ENCODE data around the gene ABCC1. TPM values are rescaled to one million over a fixed set of nuclear protein-coding genes. Genes with fewer than 3 reads are reported as not detected.
A peak's percentile ranks its signal among the peaks of the same experiment; 100 is the strongest.

The ABCC1 gene
- total and polyA plus RNA-seq, 2 of the 8 experiments (the other 6 are each of a cell fraction or from before 2014, with no cell fraction given): 42.6 to 66.8 TPM

DNA sequence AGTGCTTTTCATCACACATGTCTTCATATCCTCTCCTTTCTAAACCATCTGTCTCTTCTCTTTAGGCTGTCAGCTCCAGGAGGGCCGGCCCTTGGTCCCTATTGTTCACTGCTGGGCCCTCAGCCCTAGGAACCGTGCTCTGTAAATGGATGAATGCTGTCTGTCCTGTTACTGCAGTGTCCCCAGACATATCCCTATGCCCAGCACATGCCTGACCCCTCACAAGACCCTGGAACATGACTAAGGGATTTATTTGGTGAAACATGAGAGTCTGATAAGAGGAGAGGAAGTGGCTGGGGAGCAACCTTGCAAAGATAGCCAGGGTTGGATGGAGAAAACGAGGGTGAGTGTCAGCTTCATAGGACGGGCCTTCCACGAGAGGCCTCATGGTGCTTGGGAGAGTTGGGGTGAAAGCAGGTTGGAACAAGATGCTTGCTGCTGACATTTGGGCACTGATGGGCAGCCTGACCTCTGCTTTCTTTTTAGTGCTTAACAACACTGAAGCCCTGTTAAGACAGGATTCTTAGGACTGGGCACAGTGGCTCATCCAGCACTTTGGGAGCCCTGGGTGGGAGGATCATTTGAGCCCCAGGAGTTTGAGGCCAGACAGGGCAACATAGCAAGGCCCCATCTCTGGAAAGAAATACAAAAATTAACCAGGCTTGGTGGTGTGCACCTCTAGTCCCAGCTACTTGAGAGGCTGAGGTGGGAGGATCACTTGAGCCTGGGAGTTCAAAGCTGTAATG lies 39.0 kb downstream of the ABCC1 start:
- CTCF ChIA-PET (ENCODE audit: partially characterized antibody): no interaction called here
- Histone ChIP-seq H3K4me2 (ENCODE audit: insufficient read depth in 1 of 2, low read depth in 2 of 2, low read length in 2 of 2) (peak overlapping the region in 1 of 2 experiments; percentile 41; a peak in 1 of 4 replicates), H3K79me2 (ENCODE audit: control insufficient read depth in 1 of 2, insufficient read depth in 2 of 2, low read length in 2 of 2) (peaks cover 11 to 91% of the 10 kb centered on the region in 2 experiments), H3K27me3 (replicated peaks in 1 of 4; ENCODE audit: control insufficient read depth in 3 of 4, extremely low read depth in 1 of 4, insufficient read depth in 3 of 4, low read length in 3 of 4) (no peaks in the 10 kb centered on the region), H4K20me1 (replicated peaks in 1 of 2; ENCODE audit: control insufficient read depth in 1 of 2, insufficient read depth in 2 of 2, low read length in 2 of 2) (peaks cover 22 to 46% of the 10 kb centered on the region in 2 experiments), H3K23me2 (ENCODE audit: low read depth, low read length) (no peaks in the 10 kb centered on the region), H3K79me1 (ENCODE audit: low read depth, low read length) (peaks cover 27% of the 10 kb centered on the region), H3K4ac (replicated peaks; ENCODE audit: insufficient read length, low read depth, low read length) (no peak overlapping the region), H3K14ac (ENCODE audit: insufficient read length) (no peak overlapping the region), H2BK120ac (replicated peaks; ENCODE audit: low read depth, low read length) (no peak overlapping the region), H3K56ac (replicated peaks; ENCODE audit: insufficient read length, low read depth, low read length) (no peak overlapping the region), H3K4me3 (ENCODE audit: extremely low read depth in 1 of 4, insufficient read depth in 2 of 4, low read depth in 3 of 4, low read length in 4 of 4) (no peak overlapping the region), H3K23ac (ENCODE audit: insufficient read length) (no peak overlapping the region), H4K5ac (ENCODE audit: insufficient read length, low read depth, low read length) (no peak overlapping the region), H3K9ac (replicated peaks in 1 of 4; ENCODE audit: extremely low read depth in 1 of 4, low read depth in 3 of 4, low read length in 3 of 4) (no peak overlapping the region), H3K4me1 (replicated peaks in 1 of 4; ENCODE audit: control insufficient read depth in 3 of 4, insufficient read depth in 4 of 4, low read length in 3 of 4) (peaks cover 7 to 22% (median 10%) of the 10 kb centered on the region in 4 experiments), H4K91ac (replicated peaks; ENCODE audit: insufficient read length, low read length) (no peak overlapping the region), H3K36me3 (ENCODE audit: control insufficient read depth in 2 of 4, insufficient read depth in 4 of 4, low read length in 3 of 4) (no peaks in the 10 kb centered on the region; a peak in 1 of 8 replicates), H3K18ac (ENCODE audit: extremely low read depth, low read length) (peak overlapping the region; percentile 73; the same call in 1 of the 2 replicates), H2AFZ (ENCODE audit: low read length) (no peak overlapping the region), H2BK12ac (ENCODE audit: low read depth, low read length) (no peak overlapping the region), H2AK5ac (ENCODE audit: low read depth, low read length) (no peak overlapping the region), H2BK20ac (ENCODE audit: low read length) (no peak overlapping the region), H4K8ac (ENCODE audit: extremely low read depth, insufficient read depth, low read length) (no peak overlapping the region), H2BK5ac (ENCODE audit: low read depth, low read length) (0 out of 2 replicates have a peak overlapping the region, but pooled peaks have one; percentile 2), H3K9me3 (ENCODE audit: insufficient read depth in 2 of 2, low read depth in 1 of 2, low read length in 1 of 2) (no peaks in the 10 kb centered on the region), H3K27ac (ENCODE audit: low read depth, low read length) (no peak overlapping the region), H2BK15ac (ENCODE audit: low read length) (peak overlapping the region; percentile 33; the same call in 1 of the 2 replicates)
- DNase-seq (ENCODE audit: low read depth in 1 of 2, low spot score in 2 of 2) (no peak), FAIRE-seq (no peak)
- WGBS, 2 experiments (ENCODE audit: extremely low coverage in 1 of 2, insufficient coverage in 1 of 2, insufficient read length in 1 of 2, insufficient replicate concordance in 2 of 2, low coverage in 1 of 2, low lambda C conversion rate in 2 of 2, missing lambda C conversion rate in 1 of 2): 79% methylated on average over 5 of the region's 5 CpGs; no CpG with 5 or more reads in 1 of the 2 experiments
- TF ChIP-seq RFX5 (IDR thresholded peaks at IDR 0.05; ENCODE audit: borderline replicate concordance, low read depth, low read length) (no peak), CHD1 (IDR thresholded peaks at IDR 0.05; ENCODE audit: low read depth, low read length) (no peak), BACH1 (IDR thresholded peaks at IDR 0.05; ENCODE audit: low read length) (peak; percentile 40; the same call in 1 of the 2 replicates)
- POLR2A ChIA-PET (ENCODE audit: partially characterized antibody): interaction anchor here (1.0 to 2.3 kb wide), 2 partner anchors 11 to 100 kb away, joined by 3 to 8 read pairs; partner anchors contain the start of gene CEP20
